Stimulated activated CD4-positive, alpha-beta T cell treated with anti-CD3 and anti-CD28 coated beads, Interleukin-1b, Interleukin-23, amount 100 ng/mL, for 1 hour (primary cell): ENCODE results near the gene DOCK4.
"Not testable (repeated sequence)": the region's sequence is repeated elsewhere in the genome, so short reads cannot be mapped to it uniquely, and the experiment has no call there.

Experiments
- DNase-seq, 2 donors: peaks; one replicate each; pipeline ENCODE4 v3.0.0-alpha.2; 2020; ENCODE audit warnings: low read depth in 2 of 2

Gene DOCK4

GRCh38 chr7:111954056-111954455 lies 252.1 kb downstream of the DOCK4 start:
- DNase-seq, result no peak

- no peak for DNase-seq
Observed at GRCh38 chr7:111953611-111954010, 252.6 kb downstream of the DOCK4 start.

- no peak for DNase-seq
Observed at GRCh38 chr7:111952783-111953182, 253.4 kb downstream of the DOCK4 start.

- DNase-seq, result no peak
Observed at GRCh38 chr7:111951052-111951451, 255.1 kb downstream of the DOCK4 start.

- no peak for DNase-seq
Observed at GRCh38 chr7:111942450-111943081, 263.6 kb downstream of the DOCK4 start.

- no peak for DNase-seq
Observed at GRCh38 chr7:111937163-111937562, 269.0 kb downstream of the DOCK4 start.

- no peak for DNase-seq
Observed at GRCh38 chr7:111933609-111934008, 272.6 kb downstream of the DOCK4 start.

GRCh38 chr7:111931958-111932357 lies 274.2 kb downstream of the DOCK4 start:
- no peak for DNase-seq

- DNase-seq, result no peak
Observed at GRCh38 chr7:111931016-111931517, 275.1 kb downstream of the DOCK4 start.

- no peak for DNase-seq
Observed at GRCh38 chr7:111929264-111929663, 276.9 kb downstream of the DOCK4 start.

- DNase-seq, result no peak
Observed at GRCh38 chr7:111927353-111928019, 278.7 kb downstream of the DOCK4 start.

- DNase-seq, result no peak
Observed at GRCh38 chr7:111920329-111920728, 285.9 kb downstream of the DOCK4 start.

GRCh38 chr7:111919631-111920179 lies 286.5 kb downstream of the DOCK4 start:
- DNase-seq, result no peak

GRCh38 chr7:111919164-111919563 lies 287.0 kb downstream of the DOCK4 start:
- DNase-seq, result no peak

GRCh38 chr7:111918461-111918860 lies 287.7 kb downstream of the DOCK4 start:
- DNase-seq, result no peak

- not testable (repeated sequence) for DNase-seq
Observed at GRCh38 chr7:111917404-111917803, 288.8 kb downstream of the DOCK4 start.

GRCh38 chr7:111914291-111914690 lies 291.9 kb downstream of the DOCK4 start:
- DNase-seq, result no peak

- DNase-seq, result no peak
Observed at GRCh38 chr7:111911166-111911961, 294.8 kb downstream of the DOCK4 start.

- DNase-seq, result no peak
Observed at GRCh38 chr7:111910656-111911055, 295.5 kb downstream of the DOCK4 start.

- not testable (repeated sequence) for DNase-seq
Observed at GRCh38 chr7:111908673-111909072, 297.5 kb downstream of the DOCK4 start.

- DNase-seq, result no peak
Observed at GRCh38 chr7:111903797-111904196, 302.4 kb downstream of the DOCK4 start.

GRCh38 chr7:111903016-111903415 lies 303.2 kb downstream of the DOCK4 start:
- DNase-seq, result no peak
